Tibial artery (tissue), 4 donors: ENCODE results near the gene SEMA4C.

ENCODE experiments used
- DNase-seq, 2 donors: peaks; one replicate each; pipeline ENCODE4 v3.0.0-alpha.2; 2019
- H3K27ac ChIP-seq, 2 donors: fragments of 200-600 bp; sonication (generic) in 1 of 2; 1 replicate in 1 of 2; 2 replicates in 1 of 2; pipeline ENCODE4 v1.5.1; 2018 to 2019; ENCODE audit warnings: mild to moderate bottlenecking in 1 of 2
- H3K27me3 ChIP-seq, 2 donors: fragments of 200-600 bp; sonication (generic) in 1 of 2; one replicate each; pipeline versions ENCODE4 v1.5.1 to v1.6.0; 2016 to 2019
- H3K36me3 ChIP-seq, 3 donors: fragments of 200-600 bp; sonication (generic) in 2 of 3; one replicate each; pipeline ENCODE4 v1.5.1; 2016 to 2019; ENCODE audit warnings: mild to moderate bottlenecking in 2 of 3
- H3K4me1 ChIP-seq, 4 donors: fragments of 200-600 bp; sonication (generic) in 2 of 4; 1 replicate in 3 of 4; 2 replicates in 1 of 4; pipeline ENCODE4 v1.5.1; 2016 to 2019
- H3K4me3 ChIP-seq, 2 donors: fragments of 200-600 bp; sonication (generic) in 1 of 2; 1 replicate in 1 of 2; 2 replicates in 1 of 2; pipeline ENCODE4 v1.5.1; 2018 to 2019; ENCODE audit warnings: mild to moderate bottlenecking in 2 of 2
- H3K9me3 ChIP-seq, 3 donors: fragments of 200-600 bp; sonication (generic) in 1 of 3; one replicate each; pipeline ENCODE4 v1.5.1; 2016 to 2019
- CTCF ChIP-seq, 2 experiments: fragments of 200-600 bp in 1 of 2; fragments of 450-650 bp in 1 of 2; IDR thresholded peaks; one replicate each; pipeline ENCODE4 v1.5.1; 2017 to 2019; ENCODE audit warnings: antibody characterized with exemption in 2 of 2, mild to moderate bottlenecking in 1 of 2, moderate library complexity in 1 of 2
- intact Hi-C: fragments of 100-400 bp; cut with DNase I; formaldehyde crosslinking; loops from one replicate; pipeline ENCODE4 v1.15.0; 2023; ENCODE audit warnings: low total_unique reads

Gene SEMA4C

GRCh38 chr2:96869822-96870625 lies at the start of gene SEMA4C:
SEMA4C (minus strand) TSS chr2:96870080; CDS start chr2:96867886, 2,194 bp downstream.
- no peaks in the 10 kb centered on the region for H3K27me3 ChIP-seq
- H3K27ac ChIP-seq, result peak within 1 kb of the TSS; percentile 98 to 100
- intact Hi-C loops, result loop anchor here (1.0 to 5.0 kb wide), 2 partner anchors 37 to 333 kb away; partner anchors contain the start of gene ARID5A
- H3K4me3 ChIP-seq, result peak within 1 kb of the TSS; percentile 97 to 98
- no peaks in the 10 kb centered on the region for H3K9me3 ChIP-seq
- no peak for TF ChIP-seq CTCF (IDR thresholded peaks at IDR 0.05)
- peaks cover 0 to 69% (median 49%) of the 10 kb centered on the region in 4 donors for H3K4me1 ChIP-seq
- H3K36me3 ChIP-seq, result peaks cover 9 to 28% (median 19%) of the 10 kb centered on the region in 3 donors
- peak; percentile 68 to 87 for DNase-seq

GRCh38 chr2:96918754-96919550 lies 49.1 kb upstream of the SEMA4C start:
- Histone ChIP-seq H3K4me1 (no peaks in the 10 kb centered on the region), H3K27ac (no peak overlapping the region), H3K9me3 (no peaks in the 10 kb centered on the region), H3K36me3 (no peaks in the 10 kb centered on the region), H3K4me3 (no peak overlapping the region), H3K27me3 (no peaks in the 10 kb centered on the region)
- no peak for DNase-seq
- intact Hi-C loops, result no loop called here
- TF ChIP-seq CTCF (IDR thresholded peaks at IDR 0.05), result no peak

- no peaks in the 10 kb centered on the region for H3K9me3 ChIP-seq
- H3K27me3 ChIP-seq, result no peaks in the 10 kb centered on the region
- no peak for DNase-seq
- no peaks in the 10 kb centered on the region for H3K36me3 ChIP-seq
- intact Hi-C loops, result no loop called here
- no peak for TF ChIP-seq CTCF (IDR thresholded peaks at IDR 0.05)
- H3K4me3 ChIP-seq, result no peak overlapping the region
- H3K27ac ChIP-seq, result no peak overlapping the region
- no peaks in the 10 kb centered on the region for H3K4me1 ChIP-seq
These were observed 48.3 kb upstream of the SEMA4C start for GRCh38 chr2:96918092-96918753.

- intact Hi-C loops, result no loop called here
- no peaks in the 10 kb centered on the region for H3K9me3 ChIP-seq
- H3K4me3 ChIP-seq, result no peak overlapping the region
These were observed 47.0 kb upstream of the SEMA4C start for GRCh38 chr2:96916646-96917543.

More at GRCh38 chr2:96916646-96917543, 47.0 kb upstream of the SEMA4C start:
- no peak overlapping the region for H3K27ac ChIP-seq
- no peak for DNase-seq
- H3K36me3 ChIP-seq, result no peaks in the 10 kb centered on the region
- no peaks in the 10 kb centered on the region for H3K4me1 ChIP-seq
- TF ChIP-seq CTCF (IDR thresholded peaks at IDR 0.05), result no peak
- H3K27me3 ChIP-seq, result peaks cover 0 to 4% of the 10 kb centered on the region in 2 donors
